ENCODE measurements around the gene SPOCD1. TPM values are rescaled to one million over a fixed set of nuclear protein-coding genes. Genes with fewer than 3 reads are reported as not detected.

The SPOCD1 gene
- total and polyA plus RNA-seq, 8 donors: 0.32 to 10.9 (median 0.55) TPM

- Histone ChIP-seq H3K9me3 (no peaks in the 10 kb centered on the region), H3K4me3 (no peak overlapping the region), H3K36me3 (no peaks in the 10 kb centered on the region), H3K27me3 (peaks cover 0 to 5% of the 10 kb centered on the region in 2 donors), H3K4me1 (peaks cover 0 to 22% of the 10 kb centered on the region in 2 donors), H3K27ac (no peak overlapping the region)
- peak in 1 of 4 donors; percentile 11 for DNase-seq
- no peak for ATAC-seq
- no peak for TF ChIP-seq CTCF (IDR thresholded peaks at IDR 0.05)
- intact Hi-C loops (cut with DNase I): loop anchor here in 1 of 2 donors (5.0 to 10.0 kb wide), 2 partner anchors 124 to 211 kb away; partner anchors contain the start of gene TINAGL1
Observed at GRCh38 chr1:31785947-31786290, 29.9 kb downstream of the SPOCD1 start.

- H3K36me3 ChIP-seq: no peaks in the 10 kb centered on the region
- H3K9me3 ChIP-seq: no peaks in the 10 kb centered on the region
- intact Hi-C loops (cut with DNase I): loop anchor here in 1 of 2 donors (5.0 to 10.0 kb wide), 2 partner anchors 123 to 210 kb away; partner anchors contain the start of gene TINAGL1
- H3K27me3 ChIP-seq: peaks cover 0 to 5% of the 10 kb centered on the region in 2 donors
- no peak for TF ChIP-seq CTCF (IDR thresholded peaks at IDR 0.05)
- peak in 1 of 4 donors; percentile 32 for DNase-seq
- H3K4me1 ChIP-seq: peaks cover 0 to 22% of the 10 kb centered on the region in 2 donors
- no peak overlapping the region for H3K27ac ChIP-seq
- H3K4me3 ChIP-seq: no peak overlapping the region
- no peak for ATAC-seq
Observed at GRCh38 chr1:31785020-31785946, 30.5 kb downstream of the SPOCD1 start.

GRCh38 chr1:31784356-31785019, 31.3 kb downstream of the SPOCD1 start:
- peaks cover 0 to 18% of the 10 kb centered on the region in 2 donors for H3K4me1 ChIP-seq
- no peak overlapping the region for H3K4me3 ChIP-seq
- intact Hi-C loops (cut with DNase I): loop anchor here in 1 of 2 donors (5.0 to 10.0 kb wide), 2 partner anchors 122 to 210 kb away; partner anchors contain the start of gene TINAGL1
- DNase-seq (peak in 1 of 4 donors; percentile 3), ATAC-seq (no peak)
- H3K27ac ChIP-seq: no peak overlapping the region
- H3K36me3 ChIP-seq: no peaks in the 10 kb centered on the region
- no peak for TF ChIP-seq CTCF (IDR thresholded peaks at IDR 0.05)
- no peaks in the 10 kb centered on the region for H3K9me3 ChIP-seq
- H3K27me3 ChIP-seq: peaks cover 0 to 5% of the 10 kb centered on the region in 2 donors

GRCh38 chr1:31783846-31784245, 32.0 kb downstream of the SPOCD1 start:
- intact Hi-C loops (cut with DNase I): loop anchor here in 1 of 2 donors (10.0 kb wide), 1 partner anchor 209 kb away; the partner anchor contains the start of gene TINAGL1
- H3K36me3 ChIP-seq: no peaks in the 10 kb centered on the region
- ATAC-seq: no peak

More at GRCh38 chr1:31783846-31784245, 32.0 kb downstream of the SPOCD1 start:
- Histone ChIP-seq H3K9me3 (no peaks in the 10 kb centered on the region), H3K27me3 (peaks cover 0 to 5% of the 10 kb centered on the region in 2 donors), H3K4me3 (no peak overlapping the region), H3K27ac (no peak overlapping the region), H3K4me1 (peaks cover 0 to 13% of the 10 kb centered on the region in 2 donors)
- no peak for TF ChIP-seq CTCF (IDR thresholded peaks at IDR 0.05)
- no peak for DNase-seq

All from left lung (tissue), 10 donors.